Stimulated activated CD4-positive, alpha-beta T cell treated with anti-CD3 and anti-CD28 coated beads, Interleukin-1b, Interleukin-23, amount 100 ng/mL, for 24 hours (primary cell): ENCODE measurements around the gene HOXD12.
A peak's percentile ranks its signal among the peaks of the same experiment; 100 is the strongest.

Experiments used
- DNase-seq, 4 experiments: peaks; one replicate each; pipeline ENCODE4 v3.0.0-alpha.2; 2020; ENCODE audit warnings: low read depth in 4 of 4, low spot score in 1 of 4

HOXD12 gene

GRCh38 chr2:176130957-176131847, 31.6 kb downstream of the HOXD12 start:
- no peak for DNase-seq

- DNase-seq: no peak
Measured at GRCh38 chr2:176131848-176132158, 32.2 kb downstream of the HOXD12 start.

- no peak for DNase-seq
Measured at GRCh38 chr2:176132205-176133171, 32.9 kb downstream of the HOXD12 start.

- DNase-seq: no peak
Measured at GRCh38 chr2:176133389-176133788, 33.8 kb downstream of the HOXD12 start.

- no peak for DNase-seq
Measured at GRCh38 chr2:176134035-176134434, 34.4 kb downstream of the HOXD12 start.

GRCh38 chr2:176135035-176135440, 35.4 kb downstream of the HOXD12 start:
- DNase-seq: no peak

- no peak for DNase-seq
Measured at GRCh38 chr2:176136374-176137251, 37.0 kb downstream of the HOXD12 start.

GRCh38 chr2:176137252-176137580, 37.6 kb downstream of the HOXD12 start:
- DNase-seq: no peak

- DNase-seq: no peak
Measured at GRCh38 chr2:176137906-176138305, 38.3 kb downstream of the HOXD12 start.

- no peak for DNase-seq
Measured at GRCh38 chr2:176138526-176138922, 38.9 kb downstream of the HOXD12 start.

- no peak for DNase-seq
Measured at GRCh38 chr2:176138923-176139660, 39.5 kb downstream of the HOXD12 start.

GRCh38 chr2:176139661-176140512, 40.3 kb downstream of the HOXD12 start:
- no peak for DNase-seq

GRCh38 chr2:176140513-176141317, 41.1 kb downstream of the HOXD12 start:
- peak; percentile 16 to 49 (median 38) for DNase-seq

- no peak for DNase-seq
Measured at GRCh38 chr2:176142281-176142680, 42.7 kb downstream of the HOXD12 start.

- no peak for DNase-seq
Measured at GRCh38 chr2:176145085-176145969, 45.7 kb downstream of the HOXD12 start.

- DNase-seq: no peak
Measured at GRCh38 chr2:176146101-176146500, 46.5 kb downstream of the HOXD12 start.

GRCh38 chr2:176146645-176147044, 47.0 kb downstream of the HOXD12 start:
- no peak for DNase-seq
